Measurements from ENCODE around the gene CD300LB.
A peak's percentile ranks its signal among the peaks of the same experiment; 100 is the strongest.
"Not testable (repeated sequence)": the region's sequence is repeated elsewhere in the genome, so short reads cannot be mapped to it uniquely, and the experiment has no call there.

CD300LB gene
- total RNA-seq, result 0 reads per million in 2 donors

DNA sequence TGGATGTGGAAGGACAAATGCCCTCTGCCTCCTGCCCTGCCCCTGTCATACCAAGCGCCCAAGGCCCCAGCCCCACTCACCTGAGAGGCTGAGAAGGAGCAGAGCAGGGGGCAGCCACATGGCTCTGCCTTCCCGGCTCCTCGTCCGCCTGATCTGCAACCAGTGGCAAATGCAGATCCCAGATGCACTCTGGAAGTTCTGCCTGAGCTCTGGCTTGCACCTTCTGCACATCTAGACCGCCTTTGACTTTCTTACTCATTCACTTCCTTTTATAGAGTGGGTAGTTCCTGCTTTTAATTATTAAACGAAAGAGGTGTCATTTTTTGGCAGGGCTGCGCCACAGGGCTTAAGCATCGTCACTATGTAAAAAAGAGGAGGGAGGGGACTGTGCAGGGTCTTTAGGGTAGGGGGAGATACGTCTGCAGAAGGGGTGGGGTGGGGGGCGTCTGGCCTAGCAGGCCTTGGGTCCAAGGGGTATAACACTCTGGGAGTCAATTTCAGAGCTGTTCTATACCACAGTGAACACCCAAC is at the start of gene CD300LB:
CD300LB (minus strand) TSS at position 245 of the 531 bp plus-strand sequence; CDS start at position 120, 125 bp downstream.
- DNase-seq, result no peak

DNA sequence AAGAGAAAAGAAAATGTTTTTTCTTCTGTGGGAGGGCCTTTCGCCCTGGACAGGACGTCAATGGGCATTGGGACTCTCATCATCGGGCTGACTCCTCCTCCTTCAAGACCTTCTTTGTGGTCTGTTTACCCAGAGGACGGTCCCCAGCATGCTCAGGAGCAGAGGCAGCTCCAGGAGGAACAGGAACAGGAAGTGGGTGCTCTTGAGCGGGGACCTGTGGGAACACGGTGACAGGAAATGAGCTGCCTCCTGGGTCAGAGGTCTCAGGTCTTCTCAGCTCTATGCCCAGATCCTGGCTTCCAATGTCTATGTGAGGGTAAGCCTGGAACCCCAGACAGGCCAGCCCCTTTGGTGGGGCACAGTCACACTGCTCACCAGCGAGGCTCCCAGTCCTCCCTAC is 48.6 kb upstream of the CD300LB start:
- DNase-seq, result no peak

- no peak for DNase-seq
These were observed 47.7 kb upstream of the CD300LB start for GRCh38 chr17:74578979-74579378.

DNA sequence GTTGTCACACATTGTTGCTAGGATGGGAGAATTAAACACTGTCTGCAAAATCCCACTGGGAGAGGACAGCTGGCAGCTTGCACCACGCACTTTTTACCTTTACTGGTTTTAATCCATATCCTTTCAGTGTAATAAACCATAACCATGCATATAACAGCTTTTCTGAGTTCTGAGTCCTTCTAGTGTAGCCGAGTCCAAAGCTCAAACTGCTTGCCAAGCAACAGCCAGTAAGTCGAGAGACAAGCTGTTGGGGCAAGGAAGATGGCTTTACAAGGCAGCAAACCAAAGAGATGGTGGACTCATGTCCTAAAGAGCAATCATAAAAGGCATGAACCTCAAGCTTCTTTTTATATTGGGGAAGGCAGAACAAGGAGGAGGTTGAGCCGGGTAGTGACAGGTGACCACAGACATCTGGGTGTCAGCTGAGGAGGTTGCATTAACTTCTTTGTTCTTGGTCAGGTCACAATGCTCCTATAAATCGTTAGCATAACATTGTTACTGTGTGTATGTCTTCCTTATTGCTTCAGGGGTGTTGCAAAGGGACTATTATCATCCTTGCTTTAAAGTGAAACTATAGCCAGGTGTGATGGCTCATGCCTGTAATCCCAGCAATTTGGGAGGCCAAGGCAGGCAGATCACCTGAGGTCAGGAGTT is 43.3 kb upstream of the CD300LB start:
- no peak for DNase-seq

- not testable (repeated sequence) for DNase-seq
These were observed 42.4 kb upstream of the CD300LB start for GRCh38 chr17:74573635-74574034.

- DNase-seq, result no peak
These were observed 41.9 kb upstream of the CD300LB start for GRCh38 chr17:74573169-74573568.

DNA sequence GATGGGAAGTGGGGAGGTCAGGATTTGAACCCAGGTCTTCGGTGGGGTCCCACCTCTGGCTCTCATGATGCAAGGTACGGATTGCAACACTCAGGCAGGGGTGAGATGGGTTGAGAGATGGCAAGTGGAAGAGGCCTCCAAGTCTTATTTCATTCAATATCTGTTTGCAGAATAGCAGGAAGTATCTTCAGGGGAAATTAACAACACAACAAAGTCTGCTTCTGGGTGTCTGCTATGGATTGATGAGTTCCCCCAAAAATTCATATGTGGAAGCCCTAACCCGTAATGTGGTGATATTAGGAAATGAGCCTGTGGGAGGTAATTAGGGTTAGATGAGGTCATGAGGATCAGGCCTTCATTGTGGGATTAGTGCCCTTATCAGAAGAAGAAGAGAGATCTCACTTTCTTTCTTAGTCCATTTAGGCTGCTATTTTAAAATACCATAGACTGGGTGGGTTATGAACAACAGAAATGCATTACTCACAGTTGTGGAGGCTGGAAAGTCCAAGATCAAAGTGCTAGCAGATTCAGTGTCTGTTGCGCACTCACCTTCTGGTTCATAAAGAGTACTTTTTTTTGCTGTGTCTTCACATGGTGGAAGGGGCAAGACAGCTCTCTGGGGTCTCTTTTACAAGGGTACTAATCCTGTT is 40.5 kb upstream of the CD300LB start:
- DNase-seq, result no peak

- no peak for DNase-seq
These were observed 38.0 kb upstream of the CD300LB start for GRCh38 chr17:74569020-74570003.

DNA sequence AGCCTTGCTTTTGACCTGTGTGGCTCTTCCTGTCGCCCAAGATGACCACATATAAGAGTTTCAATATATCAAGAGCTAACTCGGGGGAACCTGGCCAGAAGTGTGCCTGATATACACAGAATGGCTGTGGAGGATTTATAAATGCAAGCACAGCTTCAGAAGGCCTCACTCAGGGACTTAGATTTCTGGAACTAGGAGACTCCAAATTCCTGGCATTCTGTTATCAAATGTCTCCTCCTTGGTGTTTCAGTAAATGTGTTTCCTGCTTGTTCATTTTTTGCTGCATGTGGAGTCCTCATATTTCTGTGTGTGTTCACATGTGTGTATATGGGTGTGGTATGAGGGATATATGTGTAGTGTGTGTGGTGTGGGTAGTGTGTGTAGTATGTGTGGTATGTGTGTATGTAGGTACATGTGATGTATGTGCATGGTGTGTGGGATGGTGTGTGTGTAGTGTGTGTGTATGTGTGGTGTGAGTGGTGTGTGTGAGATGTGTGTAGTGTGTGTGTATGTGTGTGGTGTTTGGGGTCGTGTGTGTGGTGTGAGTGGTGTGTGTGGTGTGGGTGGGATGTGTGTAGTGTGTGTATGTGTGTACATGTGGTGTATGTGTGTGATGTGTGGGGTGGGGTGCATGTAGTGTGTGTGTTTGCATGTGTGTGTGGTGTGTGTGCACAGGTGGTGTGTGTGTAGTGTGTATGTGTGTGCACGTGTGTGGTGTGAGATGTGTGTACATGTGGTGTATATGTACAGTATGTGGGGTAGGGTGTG is 37.0 kb upstream of the CD300LB start:
- DNase-seq, result no peak

DNA sequence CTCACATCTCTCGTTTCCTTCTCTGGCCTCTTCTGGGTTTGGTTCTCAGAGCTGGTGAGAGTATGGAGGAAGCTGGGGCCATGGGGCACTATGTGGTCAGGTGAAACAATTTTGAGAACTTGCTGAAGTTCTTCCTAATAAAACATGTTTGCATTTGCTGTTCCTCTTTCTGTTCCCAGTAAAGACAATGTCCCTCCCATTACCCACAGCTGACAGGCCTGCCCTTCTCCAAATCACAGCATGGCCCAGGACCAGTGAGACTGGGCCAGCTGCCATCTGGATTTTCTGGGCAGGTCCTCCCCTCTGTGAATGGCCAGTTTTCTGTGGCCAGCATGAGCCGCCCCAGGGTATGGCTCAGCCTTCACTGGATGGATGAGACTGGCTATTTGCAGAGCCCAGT is 36.1 kb upstream of the CD300LB start, which contains the start of gene CD300H:
CD300H (minus strand) TSS at position 113 of the 400 bp plus-strand sequence.
- DNase-seq, result no peak

DNA sequence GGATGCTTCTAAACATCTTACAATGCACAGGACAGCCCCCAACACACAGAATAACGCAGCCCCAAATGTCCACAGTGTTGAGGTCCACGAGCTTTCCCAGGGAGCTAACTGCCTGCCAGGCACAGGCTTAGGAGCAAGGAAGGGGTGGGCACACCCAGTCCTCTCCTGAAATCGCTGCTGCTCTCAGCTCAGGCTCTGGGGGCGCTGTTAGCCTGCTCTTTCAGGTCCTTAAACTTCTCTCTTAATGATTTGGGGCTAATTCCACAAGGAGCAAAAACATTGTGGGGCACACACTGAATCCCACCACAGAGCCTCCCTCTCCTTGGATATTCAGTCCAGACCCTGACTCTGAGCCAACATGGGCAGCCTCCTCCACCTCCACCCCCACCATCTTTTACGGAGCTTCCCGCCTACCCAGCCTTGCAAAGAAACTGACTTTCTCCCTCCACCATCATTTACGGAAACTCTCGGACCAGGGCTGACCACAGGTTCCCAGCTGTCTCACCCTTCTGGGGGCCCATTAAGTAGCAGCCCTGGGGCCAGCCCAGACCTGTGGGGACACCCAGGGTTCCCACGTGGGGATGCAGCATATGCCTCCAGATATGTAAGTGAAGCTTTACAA is 35.0 kb upstream of the CD300LB start:
- peak; percentile 10 for DNase-seq

DNA sequence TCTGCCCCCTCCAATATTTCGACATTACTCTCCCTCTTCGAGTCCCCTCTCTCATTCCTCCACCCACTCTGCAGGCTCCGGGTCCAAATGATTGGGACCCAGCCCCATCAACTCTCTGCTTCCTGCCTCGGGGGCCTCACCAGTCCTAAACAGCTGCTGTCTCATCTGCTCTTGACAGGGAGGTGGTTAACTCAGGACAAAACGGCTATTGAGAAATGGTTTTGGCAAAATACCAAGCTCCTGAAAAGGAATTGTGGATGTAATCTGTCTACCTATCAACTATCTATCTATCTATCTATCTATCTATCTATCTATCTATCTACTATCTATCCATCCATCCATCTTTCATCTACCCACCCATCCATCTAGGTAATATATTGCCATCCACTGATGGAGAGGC is 33.9 kb upstream of the CD300LB start:
- DNase-seq, result no peak

- no peak for DNase-seq
These were observed 32.1 kb upstream of the CD300LB start for GRCh38 chr17:74563358-74563757.

- DNase-seq, result no peak
These were observed 30.3 kb upstream of the CD300LB start for GRCh38 chr17:74561586-74561985.

DNA sequence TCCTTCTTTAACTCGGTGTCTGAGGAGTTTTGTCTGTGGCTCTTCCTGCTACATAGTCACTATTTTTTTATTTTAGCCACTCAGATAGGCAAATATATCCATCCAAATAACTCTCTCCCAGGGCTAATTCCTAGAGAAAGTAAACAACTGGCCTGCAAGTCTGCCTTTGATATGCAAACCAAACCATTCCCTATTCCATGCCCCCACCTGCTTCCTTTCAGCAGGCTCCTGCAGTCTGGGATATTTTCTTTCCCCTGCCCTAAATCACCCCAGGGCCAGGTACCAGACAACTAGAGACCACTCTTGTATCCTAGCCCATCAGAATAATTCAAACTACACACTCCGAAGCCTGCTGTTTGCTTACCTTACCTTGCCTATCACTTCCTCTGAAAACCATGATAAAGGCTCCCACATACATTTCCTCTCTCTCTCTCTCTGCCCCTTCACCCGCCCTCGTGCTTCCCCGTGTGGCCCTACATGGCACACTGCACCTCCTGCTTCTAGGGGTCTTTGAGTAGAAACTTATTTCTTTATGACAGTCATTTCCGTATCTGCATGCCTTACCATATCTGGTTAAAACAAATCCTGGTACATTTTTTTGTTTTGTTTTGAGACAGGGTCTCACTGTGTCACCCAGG is 27.7 kb upstream of the CD300LB start:
- DNase-seq, result no peak

DNA sequence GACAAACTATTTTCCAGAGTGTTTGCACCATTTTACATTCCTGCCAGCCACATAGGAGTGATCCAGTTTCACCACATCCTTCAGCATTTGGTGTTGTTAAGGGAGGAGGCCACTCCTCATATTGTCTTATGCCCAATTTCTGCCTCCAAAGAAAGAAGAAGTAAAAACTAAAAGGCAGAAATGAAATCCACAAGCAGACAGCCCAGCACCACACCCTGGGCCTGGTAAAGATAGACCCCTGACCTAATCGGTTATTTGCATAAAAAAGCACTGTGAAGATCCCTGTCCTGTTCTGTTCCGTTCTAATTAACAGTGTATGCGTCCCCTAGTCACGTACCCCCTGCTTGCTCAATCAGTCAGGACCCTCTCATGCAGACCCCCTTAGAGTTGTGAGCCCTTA is 27.1 kb upstream of the CD300LB start:
- DNase-seq, result not testable (repeated sequence)

DNA sequence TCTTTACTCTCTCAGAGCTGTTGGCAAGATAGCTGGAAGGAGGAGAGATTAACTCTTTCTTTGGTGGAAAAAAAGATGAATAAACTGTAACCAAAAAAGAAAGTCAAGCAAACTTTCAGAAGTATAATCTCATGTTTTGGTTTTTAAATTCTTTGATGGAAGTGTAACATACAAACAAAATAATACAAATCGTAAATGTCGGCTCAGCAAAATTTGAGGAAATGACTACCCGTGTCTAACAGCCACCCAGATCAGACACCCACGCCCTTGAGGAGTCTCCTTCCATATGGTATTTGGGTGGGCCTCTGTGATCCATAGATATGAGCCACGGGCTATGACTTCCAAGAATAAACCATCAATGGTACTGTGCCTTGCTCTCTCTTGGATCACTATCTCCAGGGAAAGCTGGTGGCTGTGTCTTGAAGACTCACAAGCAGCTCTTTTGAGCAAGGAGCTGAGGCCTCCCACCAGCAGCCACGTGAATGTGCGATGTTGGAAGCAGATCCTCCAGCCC is 24.2 kb upstream of the CD300LB start:
- no peak for DNase-seq

DNA sequence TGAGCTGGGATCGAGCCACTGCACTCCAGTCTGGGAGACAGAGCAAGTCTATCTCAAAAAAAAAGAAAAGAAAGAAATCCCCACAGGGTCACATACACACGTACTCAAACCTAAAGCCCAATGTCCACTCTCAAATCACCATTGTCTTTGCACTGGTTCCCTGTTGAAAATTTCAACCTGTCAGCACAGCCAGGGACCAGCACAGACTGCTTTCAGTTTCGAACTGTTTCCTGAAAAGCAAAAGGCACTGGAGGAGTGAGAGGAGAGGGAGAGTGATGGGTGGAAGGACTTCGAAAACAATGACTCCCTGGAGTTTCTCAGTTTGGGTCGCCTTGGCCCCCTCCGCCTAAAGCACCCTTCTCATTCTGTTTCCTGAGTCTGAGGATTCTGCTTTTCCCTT is 23.6 kb upstream of the CD300LB start:
- DNase-seq, result no peak

DNA sequence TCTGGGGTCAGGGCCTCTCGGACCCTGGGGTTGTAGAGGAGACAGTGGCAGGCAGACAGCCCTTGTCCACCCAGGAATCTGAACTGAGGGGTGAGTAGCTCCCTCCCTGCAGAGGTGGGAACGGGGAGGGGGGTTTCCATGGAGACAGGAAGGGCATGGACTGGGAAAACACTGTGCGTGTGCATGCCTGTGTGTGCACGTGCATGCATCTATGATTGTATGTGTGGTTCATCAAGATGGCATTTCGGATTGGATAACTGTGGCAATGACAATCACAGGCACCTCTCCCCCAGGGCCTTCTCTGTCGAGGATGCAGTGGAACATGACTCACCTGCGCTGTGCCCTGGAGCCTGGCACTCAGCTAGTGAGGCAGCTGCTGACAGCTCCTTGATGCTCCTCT is 20.8 kb upstream of the CD300LB start:
- DNase-seq, result no peak

DNA sequence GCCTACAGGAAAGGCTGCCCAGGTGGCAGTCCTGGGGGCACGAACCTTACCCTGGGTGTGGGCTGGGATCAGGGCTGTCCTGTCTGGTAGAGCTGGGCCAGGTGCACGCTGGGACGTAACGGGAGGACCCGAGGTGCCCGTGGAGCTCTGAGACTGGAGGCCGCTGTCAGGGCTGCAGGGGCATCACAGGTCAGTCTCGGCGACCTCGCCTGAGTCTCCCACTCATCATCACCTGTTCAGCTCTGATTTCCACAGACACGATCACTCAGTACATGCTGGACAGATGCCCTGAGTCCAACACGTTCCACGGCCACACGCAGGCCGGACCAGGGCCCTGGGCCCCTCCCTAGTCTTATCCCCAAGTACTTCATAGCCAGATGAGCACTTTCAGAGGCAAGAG is 19.3 kb upstream of the CD300LB start:
- no peak for DNase-seq

DNA sequence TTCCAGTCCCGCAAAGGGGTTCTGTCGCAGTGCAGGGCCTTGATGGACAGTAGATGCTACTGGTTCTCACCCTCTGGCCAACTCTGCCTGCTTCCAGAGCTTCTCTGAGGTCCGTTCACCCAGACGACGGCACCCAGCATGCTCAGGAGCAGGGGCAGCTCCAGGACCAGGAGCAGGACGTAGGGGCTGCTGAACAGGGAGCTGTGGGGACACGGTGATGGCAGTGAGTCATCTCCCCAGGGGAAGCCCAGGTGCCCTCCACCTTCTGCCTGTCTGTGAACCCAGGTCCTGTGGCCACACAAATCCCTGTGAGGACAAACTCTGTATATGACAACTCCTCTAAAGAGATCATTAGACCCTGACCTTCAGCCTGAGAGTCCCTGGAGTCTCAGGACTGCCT is 18.1 kb upstream of the CD300LB start:
- no peak for DNase-seq

All from T-helper 9 cell (primary cell).